Memory B cell (primary cell): Measurements from ENCODE around the gene RARB.

Experiments
- ATAC-seq: fragments of 150-1000 bp; cut with Tn5 transposase; 2 replicates; pipeline ENCODE4 v1.10.0; 2021; ENCODE audit warnings: low read depth, mild to moderate bottlenecking, moderate library complexity
- DNase-seq, 2 donors: peaks; one replicate each; pipeline ENCODE4 v3.0.0; 2022; ENCODE audit warnings: low spot score in 2 of 2
- H3K27ac Mint-ChIP-seq: one replicate; pipeline ENCODE4 v1.8.0; 2022; ENCODE audit warnings: mild to moderate bottlenecking, moderate library complexity, mixed read lengths
- H3K27me3 Mint-ChIP-seq: one replicate; pipeline ENCODE4 v1.8.0; 2022; ENCODE audit warnings: mixed read lengths
- H3K36me3 Mint-ChIP-seq: one replicate; pipeline ENCODE4 v1.8.0; 2022; ENCODE audit warnings: mild to moderate bottlenecking, mixed read lengths
- H3K4me1 Mint-ChIP-seq: one replicate; pipeline ENCODE4 v1.8.0; 2022; ENCODE audit warnings: mixed read lengths
- H3K4me3 Mint-ChIP-seq: one replicate; pipeline ENCODE4 v1.8.0; 2022; ENCODE audit warnings: mild to moderate bottlenecking, moderate library complexity, mixed read lengths
- H3K9me3 Mint-ChIP-seq: one replicate; pipeline ENCODE4 v1.8.0; 2022; ENCODE audit warnings: mixed read lengths

The RARB gene

DNA sequence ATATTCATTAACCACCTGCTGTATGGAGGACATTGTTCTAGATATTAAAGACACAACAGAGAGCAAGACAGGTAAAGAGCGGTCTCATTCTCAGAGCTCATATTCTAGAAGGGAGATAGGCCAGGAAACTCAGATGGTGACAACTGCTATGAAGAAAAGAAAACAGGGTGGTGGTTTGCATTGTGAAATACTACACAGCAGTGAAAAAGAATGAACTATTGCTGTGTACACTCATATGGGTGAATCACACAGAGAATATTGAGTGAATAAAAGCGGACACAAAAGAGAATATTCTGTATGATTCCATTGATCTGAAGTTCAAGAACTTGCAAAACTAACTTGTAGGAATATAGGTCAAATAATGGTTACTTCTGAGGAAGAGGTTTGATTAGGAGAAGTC, 159.9 kb downstream of the RARB start:
- Mint-ChIP-seq H3K9me3 (no peaks in the 10 kb centered on the region), H3K27ac (no peak overlapping the region), H3K4me1 (no peaks in the 10 kb centered on the region), H3K36me3 (no peaks in the 10 kb centered on the region), H3K27me3 (peaks cover 10% of the 10 kb centered on the region), H3K4me3 (no peak overlapping the region)
- no peak for DNase-seq
- ATAC-seq = no peak

DNA sequence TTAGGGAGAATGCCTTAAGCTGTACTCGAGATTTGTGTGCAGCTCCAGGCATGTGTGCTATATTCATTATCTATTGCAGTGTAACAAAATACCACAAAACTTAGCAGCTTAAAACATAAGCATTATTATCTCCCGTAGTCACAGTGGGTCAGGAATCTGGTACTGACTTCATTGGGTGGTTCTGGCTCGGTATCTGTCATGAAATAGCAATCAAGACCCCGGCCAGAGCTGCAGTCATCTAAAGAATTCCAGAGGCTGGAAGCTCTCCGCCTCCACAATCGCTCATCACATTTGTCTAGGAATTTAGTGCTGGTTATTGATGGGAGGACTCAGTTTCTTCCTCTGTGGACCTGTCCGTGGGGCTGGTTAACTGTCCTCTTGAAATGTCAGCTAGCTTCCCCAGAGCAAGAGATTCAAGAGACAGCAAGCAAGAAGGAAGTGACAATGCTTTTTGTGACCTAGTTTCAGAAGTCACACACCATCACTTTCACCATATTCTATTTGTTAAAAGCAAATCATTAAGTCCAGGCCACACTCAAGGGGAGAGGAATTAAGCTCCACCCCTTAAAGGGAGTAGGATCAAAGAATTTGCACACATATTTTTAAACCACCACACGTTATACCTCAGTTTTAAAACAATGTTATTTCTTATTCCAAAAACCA, 160.5 kb downstream of the RARB start:
- ATAC-seq = no peak
- Mint-ChIP-seq H3K4me1 (no peaks in the 10 kb centered on the region), H3K4me3 (no peak overlapping the region), H3K36me3 (no peaks in the 10 kb centered on the region), H3K9me3 (no peaks in the 10 kb centered on the region), H3K27me3 (peaks cover 8% of the 10 kb centered on the region), H3K27ac (no peak overlapping the region)
- no peak for DNase-seq

- H3K4me1 Mint-ChIP-seq = no peaks in the 10 kb centered on the region
- H3K4me3 Mint-ChIP-seq = no peak overlapping the region
- no peaks in the 10 kb centered on the region for H3K9me3 Mint-ChIP-seq
- H3K36me3 Mint-ChIP-seq = no peaks in the 10 kb centered on the region
- no peak for DNase-seq
- ATAC-seq = no peak
- H3K27me3 Mint-ChIP-seq = peaks cover 6% of the 10 kb centered on the region
- H3K27ac Mint-ChIP-seq = no peak overlapping the region
Observed at GRCh38 chr3:25589104-25589782, 161.2 kb downstream of the RARB start.

GRCh38 chr3:25589783-25590258, 161.8 kb downstream of the RARB start:
- H3K4me3 Mint-ChIP-seq = no peak overlapping the region
- H3K27ac Mint-ChIP-seq = no peak overlapping the region
- no peaks in the 10 kb centered on the region for H3K4me1 Mint-ChIP-seq
- peaks cover 2% of the 10 kb centered on the region for H3K27me3 Mint-ChIP-seq
- no peak for DNase-seq
- no peaks in the 10 kb centered on the region for H3K9me3 Mint-ChIP-seq
- no peak for ATAC-seq
- no peaks in the 10 kb centered on the region for H3K36me3 Mint-ChIP-seq

DNA sequence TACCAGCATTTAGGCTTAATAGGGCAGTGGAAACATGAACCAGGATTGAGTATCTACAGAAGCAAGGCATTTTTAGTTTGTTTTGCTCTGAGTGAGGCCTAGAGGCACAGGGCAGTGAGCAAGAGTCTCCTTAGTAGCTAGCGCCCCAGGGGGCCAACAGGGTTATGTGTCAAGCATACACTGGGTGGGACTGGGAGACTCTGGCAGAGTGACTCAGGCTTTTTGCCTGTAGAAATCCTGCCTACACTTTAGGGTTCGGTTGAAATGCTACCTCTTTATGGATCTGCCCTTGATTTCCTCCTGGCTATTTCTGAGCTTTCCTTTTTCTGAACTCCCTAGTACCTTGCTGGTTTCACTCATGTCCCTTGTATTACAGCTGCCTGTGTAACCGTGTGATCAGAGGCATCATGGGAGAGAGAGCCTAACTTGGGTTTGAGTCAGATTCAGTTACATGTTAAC, 164.5 kb downstream of the RARB start:
- no peak for ATAC-seq

GRCh38 chr3:25593001-25593400, 164.9 kb downstream of the RARB start:
- DNase-seq (no peak), ATAC-seq (no peak)
- no peaks in the 10 kb centered on the region for H3K9me3 Mint-ChIP-seq
- H3K4me3 Mint-ChIP-seq = no peak overlapping the region
- no peaks in the 10 kb centered on the region for H3K4me1 Mint-ChIP-seq
- peaks cover 2% of the 10 kb centered on the region for H3K36me3 Mint-ChIP-seq
- H3K27ac Mint-ChIP-seq = no peak overlapping the region
- no peaks in the 10 kb centered on the region for H3K27me3 Mint-ChIP-seq

More for the DNA sequence above, 164.5 kb downstream of the RARB start:
- no peak for DNase-seq
- no peaks in the 10 kb centered on the region for H3K9me3 Mint-ChIP-seq
- H3K4me1 Mint-ChIP-seq = no peaks in the 10 kb centered on the region
- H3K27ac Mint-ChIP-seq = no peak overlapping the region
- no peak overlapping the region for H3K4me3 Mint-ChIP-seq
- H3K36me3 Mint-ChIP-seq = no peaks in the 10 kb centered on the region
- H3K27me3 Mint-ChIP-seq = no peaks in the 10 kb centered on the region

DNA sequence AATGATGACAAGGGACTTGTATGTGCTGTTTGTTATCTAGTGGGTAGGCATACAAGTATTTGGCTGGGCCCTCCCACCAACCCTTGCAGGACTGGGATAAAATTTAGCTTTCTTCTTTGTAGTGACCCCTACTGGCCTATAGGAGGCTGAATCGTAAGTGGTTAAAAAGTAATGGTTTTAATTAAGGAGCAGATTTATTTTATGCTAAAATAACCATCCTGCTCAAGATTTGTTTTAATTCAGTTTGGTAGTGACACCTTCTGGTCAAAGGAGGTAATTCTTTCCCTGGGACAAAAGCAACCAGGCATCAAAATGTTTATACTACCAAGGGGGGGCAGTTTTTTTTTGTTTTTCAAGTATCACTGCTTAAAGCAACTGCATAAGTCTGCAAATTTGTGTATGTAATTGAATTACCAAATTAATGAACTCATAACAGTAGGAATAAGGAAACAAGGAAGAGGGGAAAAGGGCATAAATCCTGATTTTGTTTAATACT, 166.0 kb downstream of the RARB start:
- Mint-ChIP-seq H3K4me1 (no peaks in the 10 kb centered on the region), H3K4me3 (no peak overlapping the region), H3K27ac (no peak overlapping the region), H3K36me3 (peaks cover 5% of the 10 kb centered on the region), H3K27me3 (no peaks in the 10 kb centered on the region), H3K9me3 (no peaks in the 10 kb centered on the region)
- DNase-seq = peak in 1 of 2 donors; percentile 5
- ATAC-seq = peak; percentile 62

DNA sequence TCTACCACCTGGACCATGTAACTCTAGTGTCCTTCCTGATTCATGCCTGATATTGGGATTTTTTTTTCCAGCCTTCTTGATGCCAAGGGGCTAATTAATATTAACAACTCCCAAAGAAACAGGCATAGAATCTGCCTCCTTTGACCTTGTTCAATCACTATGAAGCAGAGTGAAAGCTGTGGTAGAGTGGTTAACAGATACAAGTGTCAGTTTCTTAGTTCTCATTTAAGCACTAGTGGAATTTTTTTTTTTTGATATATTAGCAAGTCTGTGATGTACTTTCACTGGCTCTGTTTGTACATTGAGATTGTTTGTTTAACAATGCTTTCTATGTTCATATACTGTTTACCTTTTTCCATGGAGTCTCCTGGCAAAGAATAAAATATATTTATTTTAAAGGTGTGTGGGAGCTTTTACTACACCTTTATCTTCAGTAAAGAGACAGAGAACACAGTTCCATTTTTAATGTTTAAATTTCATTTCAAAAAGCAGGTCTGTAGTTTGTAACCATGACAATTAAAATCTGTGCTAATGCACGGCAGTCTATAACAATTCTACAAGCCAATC, 169.6 kb downstream of the RARB start:
- no peak for DNase-seq
- Mint-ChIP-seq H3K36me3 (peaks cover 14% of the 10 kb centered on the region), H3K4me1 (no peaks in the 10 kb centered on the region), H3K27me3 (no peaks in the 10 kb centered on the region), H3K27ac (peak overlapping the region; percentile 51), H3K9me3 (no peaks in the 10 kb centered on the region), H3K4me3 (no peak overlapping the region)
- ATAC-seq = no peak

DNA sequence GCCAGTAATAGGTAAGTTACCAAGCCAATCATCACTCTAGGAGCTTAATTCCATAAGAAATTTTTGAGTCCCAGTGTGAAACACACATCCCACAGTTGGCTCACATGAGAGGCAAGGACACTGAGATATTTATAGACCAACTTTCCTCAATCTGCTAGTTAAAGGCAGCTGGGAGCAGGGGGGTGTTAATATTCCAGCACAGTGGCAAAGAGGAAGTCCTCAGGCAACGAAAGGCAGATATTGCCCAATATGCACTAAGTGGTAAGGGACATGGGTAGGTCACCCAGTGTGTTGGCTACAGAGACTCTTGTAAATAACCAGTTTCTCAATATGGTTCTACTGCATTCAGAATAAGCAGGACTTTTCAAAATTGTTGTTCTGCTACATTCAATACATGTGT, 175.6 kb downstream of the RARB start:
- no peaks in the 10 kb centered on the region for H3K27me3 Mint-ChIP-seq
- H3K4me3 Mint-ChIP-seq = no peak overlapping the region
- peaks cover 28% of the 10 kb centered on the region for H3K36me3 Mint-ChIP-seq
- DNase-seq = no peak
- ATAC-seq = no peak
- H3K4me1 Mint-ChIP-seq = no peaks in the 10 kb centered on the region
- H3K9me3 Mint-ChIP-seq = no peaks in the 10 kb centered on the region
- H3K27ac Mint-ChIP-seq = peak overlapping the region; percentile 45

DNA sequence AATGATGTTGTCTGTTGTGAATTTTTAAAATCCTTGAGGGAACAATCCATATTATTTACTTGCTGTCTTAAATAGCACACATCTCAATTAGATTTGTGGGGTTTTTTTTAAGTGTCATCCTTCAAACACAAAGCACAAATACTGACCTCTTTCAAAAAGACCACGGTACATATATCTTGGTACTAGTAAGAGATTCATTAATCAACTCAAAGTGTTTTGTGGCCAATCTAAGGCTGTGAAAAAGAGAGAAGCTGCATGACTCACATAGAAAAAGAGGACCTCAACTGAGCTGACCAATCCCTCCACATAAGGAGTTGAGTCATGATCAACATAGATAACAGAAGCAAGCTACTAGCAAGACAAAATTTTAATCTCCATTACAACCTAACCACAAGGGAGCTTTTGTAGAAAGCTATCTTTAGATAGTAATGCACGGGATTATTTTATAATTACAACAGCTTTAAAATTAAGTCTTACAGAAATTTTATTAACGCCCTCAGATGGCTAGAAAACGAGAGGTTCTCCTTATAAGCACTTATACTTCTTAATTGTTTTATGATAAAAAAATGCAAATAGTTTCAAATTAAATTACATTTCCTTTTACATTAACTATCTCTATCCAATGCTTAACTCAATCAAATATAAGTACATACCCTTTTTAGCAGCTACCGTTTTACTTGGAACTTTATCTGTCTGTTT, 176.2 kb downstream of the RARB start:
- Mint-ChIP-seq H3K27ac (peak overlapping the region; percentile 45), H3K27me3 (no peaks in the 10 kb centered on the region), H3K4me3 (no peak overlapping the region), H3K9me3 (no peaks in the 10 kb centered on the region), H3K36me3 (peaks cover 26% of the 10 kb centered on the region), H3K4me1 (no peaks in the 10 kb centered on the region)
- no peak for DNase-seq
- no peak for ATAC-seq

DNA sequence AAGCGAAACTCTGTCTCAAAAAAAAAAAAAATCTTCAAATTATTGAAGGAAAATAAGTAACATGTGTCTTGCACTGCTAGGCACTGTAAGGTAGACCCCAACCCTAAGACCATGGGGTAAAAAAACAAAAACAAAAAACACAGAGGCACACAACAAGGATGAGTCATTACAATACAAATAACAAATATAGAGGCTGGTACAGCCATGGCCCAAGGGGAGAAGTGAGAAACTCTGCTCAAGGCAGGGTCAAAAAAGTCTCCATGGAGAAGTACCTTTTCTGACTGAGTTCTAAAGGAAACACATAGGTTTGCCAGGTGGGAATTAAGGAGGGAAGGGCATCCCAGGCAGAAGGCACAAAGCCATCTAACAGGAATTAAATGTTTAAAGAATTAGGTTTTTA, 182.1 kb downstream of the RARB start:
- Mint-ChIP-seq H3K9me3 (no peaks in the 10 kb centered on the region), H3K27ac (peak overlapping the region; percentile 68), H3K27me3 (no peaks in the 10 kb centered on the region), H3K4me1 (no peaks in the 10 kb centered on the region), H3K36me3 (peaks cover 35% of the 10 kb centered on the region), H3K4me3 (no peak overlapping the region)
- DNase-seq (no peak), ATAC-seq (no peak)

- Mint-ChIP-seq H3K9me3 (no peaks in the 10 kb centered on the region), H3K4me3 (no peak overlapping the region), H3K36me3 (peaks cover 33% of the 10 kb centered on the region), H3K27ac (no peak overlapping the region), H3K27me3 (no peaks in the 10 kb centered on the region), H3K4me1 (no peaks in the 10 kb centered on the region)
- ATAC-seq (no peak), DNase-seq (no peak)
Observed at GRCh38 chr3:25610779-25611178, 182.7 kb downstream of the RARB start.

GRCh38 chr3:25611193-25611592, 183.1 kb downstream of the RARB start:
- Mint-ChIP-seq H3K4me1 (no peaks in the 10 kb centered on the region), H3K27me3 (no peaks in the 10 kb centered on the region), H3K9me3 (no peaks in the 10 kb centered on the region), H3K27ac (no peak overlapping the region), H3K36me3 (peaks cover 30% of the 10 kb centered on the region), H3K4me3 (no peak overlapping the region)
- ATAC-seq = no peak
- no peak for DNase-seq

DNA sequence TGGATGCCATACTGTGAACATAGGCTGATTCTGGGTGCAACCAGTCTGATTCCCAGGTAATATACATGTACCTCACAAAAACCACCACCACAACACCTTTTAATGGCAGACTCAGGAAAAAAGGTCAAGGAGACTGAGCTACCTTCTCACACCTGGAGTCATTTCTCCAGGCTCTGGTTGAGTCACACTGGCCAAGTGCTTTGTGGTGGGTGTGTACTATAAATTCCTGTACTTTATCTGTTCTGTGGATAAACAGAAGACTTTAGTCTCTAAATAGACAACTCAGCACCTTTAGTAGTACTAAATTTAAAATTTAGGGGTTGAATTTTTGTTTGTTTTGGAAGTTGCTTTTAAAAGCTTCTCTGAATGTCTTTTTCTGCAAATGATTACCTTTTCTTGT, 190.0 kb downstream of the RARB start:
- no peak overlapping the region for H3K27ac Mint-ChIP-seq
- H3K9me3 Mint-ChIP-seq = no peaks in the 10 kb centered on the region
- H3K4me1 Mint-ChIP-seq = no peaks in the 10 kb centered on the region
- ATAC-seq = no peak
- H3K36me3 Mint-ChIP-seq = peaks cover 29% of the 10 kb centered on the region
- no peaks in the 10 kb centered on the region for H3K27me3 Mint-ChIP-seq
- no peak overlapping the region for H3K4me3 Mint-ChIP-seq
- no peak for DNase-seq
